ENCODE results near the gene CCNG2. TPM values are rescaled to one million over a fixed set of nuclear protein-coding genes. Genes with fewer than 3 reads are reported as not detected.

CCNG2 gene
- total and polyA plus RNA-seq, 10 donors = 20.2 to 106 (median 58.0) TPM

DNA sequence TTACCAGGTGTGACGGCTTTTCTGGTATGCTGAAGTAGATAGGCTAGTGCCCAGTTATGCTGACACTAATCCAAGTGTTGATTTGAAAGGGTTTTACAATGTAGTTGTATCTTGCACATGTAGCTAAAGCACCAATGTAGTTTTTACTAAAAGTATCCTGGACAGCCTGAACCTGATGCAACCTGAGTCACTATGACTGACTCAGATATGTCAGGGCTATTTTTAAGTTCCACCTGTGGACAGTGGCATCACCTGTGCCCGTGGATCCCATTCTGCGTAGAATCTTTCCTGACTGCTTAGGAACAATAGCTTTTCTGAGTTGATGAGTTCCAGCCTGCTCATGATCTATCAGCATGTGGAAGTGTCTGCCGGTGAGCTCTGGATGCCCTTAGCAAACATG, 58.1 kb downstream of the CCNG2 start:
- no peaks in the 10 kb centered on the region for H3K36me3 ChIP-seq
- no peak for DNase-seq
- 69 to 90% (median 85%) methylated on average over 4 of the region's 4 CpGs for WGBS, 5 donors
- intact Hi-C loops (cut with DNase I; ENCODE audit: low total_unique reads) = no loop called here
- no peaks in the 10 kb centered on the region for H3K27me3 ChIP-seq (replicated peaks in 1 of 7)
- TF ChIP-seq, protein P1, sequence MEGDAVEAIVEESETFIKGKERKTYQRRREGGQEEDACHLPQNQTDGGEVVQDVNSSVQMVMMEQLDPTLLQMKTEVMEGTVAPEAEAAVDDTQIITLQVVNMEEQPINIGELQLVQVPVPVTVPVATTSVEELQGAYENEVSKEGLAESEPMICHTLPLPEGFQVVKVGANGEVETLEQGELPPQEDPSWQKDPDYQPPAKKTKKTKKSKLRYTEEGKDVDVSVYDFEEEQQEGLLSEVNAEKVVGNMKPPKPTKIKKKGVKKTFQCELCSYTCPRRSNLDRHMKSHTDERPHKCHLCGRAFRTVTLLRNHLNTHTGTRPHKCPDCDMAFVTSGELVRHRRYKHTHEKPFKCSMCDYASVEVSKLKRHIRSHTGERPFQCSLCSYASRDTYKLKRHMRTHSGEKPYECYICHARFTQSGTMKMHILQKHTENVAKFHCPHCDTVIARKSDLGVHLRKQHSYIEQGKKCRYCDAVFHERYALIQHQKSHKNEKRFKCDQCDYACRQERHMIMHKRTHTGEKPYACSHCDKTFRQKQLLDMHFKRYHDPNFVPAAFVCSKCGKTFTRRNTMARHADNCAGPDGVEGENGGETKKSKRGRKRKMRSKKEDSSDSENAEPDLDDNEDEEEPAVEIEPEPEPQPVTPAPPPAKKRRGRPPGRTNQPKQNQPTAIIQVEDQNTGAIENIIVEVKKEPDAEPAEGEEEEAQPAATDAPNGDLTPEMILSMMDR (IDR thresholded peaks at IDR 0.05 in 8 of 11, conservative IDR thresholded peaks at IDR 0.05 in 3 of 11) = no peak
- no peak for TF ChIP-seq POLR2AphosphoS5 (IDR thresholded peaks at IDR 0.05)
- TF ChIP-seq POLR2A (IDR thresholded peaks at IDR 0.05) = no peak
- H3K4me3 ChIP-seq = no peak overlapping the region
- H3K9me3 ChIP-seq = no peaks in the 10 kb centered on the region
- no peaks in the 10 kb centered on the region for H3K4me1 ChIP-seq
- no peak overlapping the region for H3K27ac ChIP-seq

DNA sequence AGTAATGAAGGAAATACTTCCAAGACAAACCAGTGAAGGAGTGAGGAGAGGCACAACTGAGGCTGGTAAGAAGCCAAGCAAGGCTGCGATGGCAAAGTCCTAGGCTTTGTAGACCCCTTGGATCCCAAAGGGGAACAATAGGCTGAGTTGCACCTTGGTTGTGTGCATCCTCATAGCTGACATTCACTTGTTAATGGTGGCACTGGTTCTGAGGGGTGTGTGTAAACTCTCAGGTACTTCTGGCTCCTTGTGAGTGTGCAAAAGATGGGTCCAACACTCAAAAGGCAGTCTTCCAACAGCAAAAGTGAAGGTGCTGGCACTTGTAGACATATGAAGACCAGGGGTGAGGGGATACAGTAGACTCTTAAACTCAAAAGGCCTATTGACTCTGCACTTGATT, 60.5 kb downstream of the CCNG2 start:
- no peak for DNase-seq
- intact Hi-C loops (cut with DNase I; ENCODE audit: low total_unique reads) = no loop called here
- no peaks in the 10 kb centered on the region for H3K9me3 ChIP-seq
- no peak overlapping the region for H3K4me3 ChIP-seq
- TF ChIP-seq POLR2A (IDR thresholded peaks at IDR 0.05) (no peak), POLR2AphosphoS5 (IDR thresholded peaks at IDR 0.05) (no peak)
- TF ChIP-seq, protein P1 (IDR thresholded peaks at IDR 0.05 in 8 of 11, conservative IDR thresholded peaks at IDR 0.05 in 3 of 11) = no peak
- no peak overlapping the region for H3K27ac ChIP-seq
- 86 to 100% (median 98%) methylated on average over 1 of the region's 1 CpG for WGBS, 5 donors
- no peaks in the 10 kb centered on the region for H3K27me3 ChIP-seq (replicated peaks in 1 of 7)
- H3K36me3 ChIP-seq = no peaks in the 10 kb centered on the region
- no peaks in the 10 kb centered on the region for H3K4me1 ChIP-seq

DNA sequence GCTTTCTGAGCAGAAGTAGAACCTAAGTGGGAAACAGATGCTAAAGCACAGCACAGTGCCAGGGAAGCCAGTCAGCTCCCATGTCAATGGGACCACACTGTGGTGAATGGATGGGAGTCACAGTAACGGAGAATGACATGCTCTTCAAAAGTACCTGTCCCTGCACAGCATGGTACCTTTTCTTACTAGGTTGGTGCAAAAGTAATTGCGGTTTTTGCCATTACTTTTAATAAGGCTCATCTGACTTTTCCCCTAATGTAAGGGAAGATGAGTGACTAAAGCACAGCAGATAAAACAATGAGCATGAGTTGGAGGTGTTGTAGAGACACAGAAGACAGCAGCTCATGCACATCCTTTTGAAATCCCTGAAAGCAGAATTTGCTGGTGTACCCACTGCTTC, 62.3 kb downstream of the CCNG2 start:
- no peak overlapping the region for H3K4me3 ChIP-seq
- no peak overlapping the region for H3K27ac ChIP-seq
- WGBS, 5 donors = 91 to 97% (median 94%) methylated on average over 2 of the region's 2 CpGs
- no peaks in the 10 kb centered on the region for H3K36me3 ChIP-seq
- intact Hi-C loops (cut with DNase I; ENCODE audit: low total_unique reads) = no loop called here
- no peak for TF ChIP-seq POLR2A (IDR thresholded peaks at IDR 0.05)
- DNase-seq = no peak
- no peaks in the 10 kb centered on the region for H3K4me1 ChIP-seq
- no peaks in the 10 kb centered on the region for H3K9me3 ChIP-seq
- no peaks in the 10 kb centered on the region for H3K27me3 ChIP-seq (replicated peaks in 1 of 7)

Small RNA genes lying within 50 kb of the gene (small RNA-seq; reads per million reads assigned to genes)
- gene RNU6-1187P = 0 reads per million in 4 donors

Other genes with a start within 250 kb of the CCNG2 start
- gene SEPTIN11, start 207.5 kb upstream of the CCNG2 start, total RNA-seq = 10 to 100 TPM; 40.7 to 91.9 (median 57.2) TPM
- 10 to 100 TPM in 2 of 3 donors, 1 to 10 TPM in 1; 9.7 to 15.6 (median 10.5) TPM for gene SEPTIN11, start 207.5 kb upstream of the CCNG2 start, polyA plus RNA-seq
- gene CCNI, start 81.2 kb upstream of the CCNG2 start, total RNA-seq = 100 to 1,000 TPM; 243 to 312 (median 269) TPM
- gene CCNI, start 81.2 kb upstream of the CCNG2 start, polyA plus RNA-seq = 100 to 1,000 TPM in 2 of 3 donors, 10 to 100 TPM in 1; 88.8 to 137 (median 122) TPM